Retina (tissue), 1 donor: ENCODE data around the gene CHL1.
A peak's percentile ranks its signal among the peaks of the same experiment; 100 is the strongest.

Source experiments
- DNase-seq: peaks from one replicate; pipeline ENCODE4 v3.0.0-alpha.2; 2016

Gene CHL1

DNA sequence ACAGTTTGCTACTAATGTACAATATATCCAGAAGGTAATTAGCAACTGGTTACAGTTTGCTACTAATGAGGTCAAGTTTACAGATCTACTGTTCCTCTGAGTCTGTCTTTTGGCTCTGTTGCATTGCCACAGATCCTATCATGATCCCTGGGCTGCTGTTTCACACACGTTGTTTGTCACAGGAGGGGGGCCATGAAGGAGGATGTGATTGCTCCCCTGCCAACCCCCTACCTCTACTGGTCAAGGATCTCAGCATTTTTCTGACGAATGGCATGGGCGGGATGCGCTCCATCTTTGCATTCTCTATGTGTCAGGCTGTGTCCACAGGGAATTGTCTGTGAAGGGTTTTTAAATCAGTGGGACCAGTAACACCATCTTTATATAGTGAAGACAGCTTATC, 91.9 kb downstream of the CHL1 start:
- no peak for DNase-seq

DNA sequence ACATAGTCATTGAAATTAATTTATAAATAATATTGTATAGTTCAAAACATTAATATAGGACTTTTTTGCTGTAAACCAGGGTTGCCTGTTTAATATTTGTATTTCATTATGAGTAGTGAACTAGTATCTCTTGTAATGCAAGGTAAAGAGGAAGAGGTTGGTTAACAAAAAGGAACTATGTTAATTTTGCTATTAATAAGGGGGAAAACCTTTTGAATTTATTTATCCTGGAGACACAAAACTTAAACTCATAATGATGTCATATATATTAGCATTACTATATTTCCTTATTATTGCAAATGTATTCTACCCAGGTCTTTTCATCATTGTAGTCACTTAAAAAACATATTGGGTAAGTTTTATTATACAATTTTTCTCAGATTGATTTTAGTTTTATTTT, 94.5 kb downstream of the CHL1 start:
- DNase-seq = no peak

DNA sequence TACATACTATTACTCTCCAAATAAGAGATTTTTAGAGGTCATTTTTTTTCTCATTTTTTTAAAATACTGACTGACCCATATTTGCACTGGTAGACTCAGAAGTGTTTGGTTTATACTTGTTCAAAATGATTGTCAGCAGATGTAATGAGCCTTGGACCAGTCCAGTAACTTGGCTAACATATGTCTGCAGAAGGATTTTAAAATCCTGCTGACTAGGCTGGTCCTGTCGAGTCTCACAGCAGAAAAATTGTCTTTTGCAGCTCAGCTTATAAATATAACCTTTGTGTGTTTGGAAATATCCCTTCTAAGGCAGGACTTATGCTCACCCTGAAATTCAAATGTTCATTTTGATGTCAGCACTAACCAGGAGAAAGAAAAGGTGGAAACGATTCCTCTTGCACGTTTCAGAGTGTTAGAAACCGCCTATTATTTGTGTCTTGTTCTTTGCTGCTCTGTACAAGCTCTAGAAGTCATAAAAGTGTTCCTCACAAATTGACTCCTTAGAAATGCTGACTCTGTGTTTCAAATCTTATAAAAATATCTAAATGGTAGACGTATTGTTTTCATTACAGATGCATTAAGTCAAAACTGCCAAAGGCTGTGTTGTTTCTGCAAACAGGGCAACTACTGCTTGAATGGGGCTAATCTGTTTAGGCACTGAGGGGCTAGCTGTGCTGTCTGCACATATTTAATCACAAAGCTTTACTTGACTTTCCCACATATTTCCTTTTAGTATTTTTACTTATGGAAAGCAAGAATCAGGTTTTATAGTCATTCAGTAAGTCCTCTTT, 95.3 kb downstream of the CHL1 start:
- no peak for DNase-seq

DNA sequence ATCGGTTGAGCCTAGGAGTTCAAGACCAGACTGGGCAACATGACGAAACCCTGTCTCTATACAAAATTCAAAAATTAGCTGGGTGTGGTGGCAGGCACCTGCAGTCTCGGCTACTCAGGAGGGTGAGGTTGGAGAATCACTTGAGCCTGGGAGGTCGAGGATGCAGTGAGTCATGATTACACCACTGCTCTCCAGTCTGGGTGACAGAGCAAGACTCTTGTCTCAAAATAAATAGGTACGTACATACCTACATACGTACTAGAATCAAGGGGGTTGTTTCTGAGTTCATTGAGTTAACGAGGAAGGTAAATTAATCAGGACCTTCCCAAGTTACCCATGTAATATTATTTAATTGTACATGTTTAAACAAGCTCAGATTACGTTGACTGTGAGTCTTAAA, 97.5 kb downstream of the CHL1 start:
- DNase-seq = no peak

- no peak for DNase-seq
Measured at GRCh38 chr3:294581-294980, 98.0 kb downstream of the CHL1 start.

- DNase-seq = no peak
Measured at GRCh38 chr3:295166-295565, 98.6 kb downstream of the CHL1 start.

DNA sequence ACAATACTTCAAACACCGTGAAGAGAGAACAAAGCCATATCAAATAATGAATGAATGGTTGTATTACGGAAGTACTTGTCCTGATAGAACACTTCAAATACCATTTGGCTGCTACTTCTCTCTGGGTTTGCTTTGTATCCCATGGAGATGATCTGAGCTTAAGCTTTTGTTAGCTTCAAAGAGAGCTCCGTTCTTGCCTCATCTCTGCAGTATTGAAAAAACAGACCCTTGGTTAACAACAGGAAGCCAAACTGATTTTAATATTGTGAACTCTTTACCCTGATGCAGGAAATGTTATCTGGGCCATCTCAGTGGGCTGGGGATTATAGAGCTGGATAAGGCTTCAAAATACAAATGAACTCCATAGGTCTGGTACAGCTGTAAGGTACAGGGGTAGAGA, 101.0 kb downstream of the CHL1 start:
- DNase-seq = no peak

DNA sequence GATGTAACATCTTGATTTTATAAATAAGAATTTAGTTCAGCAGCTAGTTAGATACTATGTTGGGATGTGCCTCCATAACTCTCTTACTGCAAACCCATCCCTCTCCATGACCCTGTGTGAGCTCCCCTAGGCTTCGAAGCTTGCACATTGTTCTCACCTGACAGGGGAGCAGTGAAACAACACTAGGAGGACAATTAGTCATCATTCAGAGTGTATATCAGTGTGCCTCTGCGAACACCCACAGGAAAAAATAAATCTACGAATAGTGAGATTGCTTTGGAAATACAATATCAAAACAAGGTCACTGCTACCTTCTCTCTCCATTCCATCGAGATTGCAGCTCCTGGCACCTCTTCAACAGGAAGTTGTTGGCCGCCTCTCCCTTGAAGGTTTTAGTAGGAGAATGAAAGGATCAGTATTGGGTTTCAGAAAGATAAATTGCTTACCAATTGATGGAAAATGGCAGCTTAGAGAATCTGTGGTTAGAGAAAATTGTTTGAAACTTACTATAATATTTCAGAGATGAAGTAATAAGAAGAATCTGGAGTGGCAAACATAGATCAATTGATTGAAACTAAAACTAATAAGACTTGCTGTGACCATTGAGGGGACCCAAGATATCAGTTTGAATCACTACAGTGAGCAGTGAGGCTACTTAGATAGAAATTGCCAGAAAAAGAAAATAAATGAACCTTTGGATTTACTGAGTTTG, 103.2 kb downstream of the CHL1 start:
- DNase-seq = no peak

DNA sequence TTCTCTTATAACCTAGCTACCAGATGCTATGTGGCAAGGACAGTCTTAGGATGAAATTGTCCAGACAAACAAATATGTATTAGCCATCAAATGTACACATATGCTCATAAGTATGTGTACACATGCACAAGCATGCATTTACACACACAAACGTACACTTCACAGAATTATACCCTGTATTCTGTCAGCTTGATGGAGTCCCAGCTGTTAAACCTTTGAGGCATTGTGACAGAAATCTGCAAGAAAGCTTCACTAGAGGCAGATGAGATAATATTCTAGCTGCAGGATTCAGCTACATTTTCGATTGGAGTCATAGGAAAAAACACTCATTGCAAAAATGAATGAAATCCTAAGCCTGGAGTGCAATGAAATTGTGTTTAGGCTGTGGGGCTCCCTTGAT, 110.6 kb downstream of the CHL1 start:
- DNase-seq = no peak

GRCh38 chr3:308597-309321, 112.2 kb downstream of the CHL1 start:
- peak; percentile 65 for DNase-seq

DNA sequence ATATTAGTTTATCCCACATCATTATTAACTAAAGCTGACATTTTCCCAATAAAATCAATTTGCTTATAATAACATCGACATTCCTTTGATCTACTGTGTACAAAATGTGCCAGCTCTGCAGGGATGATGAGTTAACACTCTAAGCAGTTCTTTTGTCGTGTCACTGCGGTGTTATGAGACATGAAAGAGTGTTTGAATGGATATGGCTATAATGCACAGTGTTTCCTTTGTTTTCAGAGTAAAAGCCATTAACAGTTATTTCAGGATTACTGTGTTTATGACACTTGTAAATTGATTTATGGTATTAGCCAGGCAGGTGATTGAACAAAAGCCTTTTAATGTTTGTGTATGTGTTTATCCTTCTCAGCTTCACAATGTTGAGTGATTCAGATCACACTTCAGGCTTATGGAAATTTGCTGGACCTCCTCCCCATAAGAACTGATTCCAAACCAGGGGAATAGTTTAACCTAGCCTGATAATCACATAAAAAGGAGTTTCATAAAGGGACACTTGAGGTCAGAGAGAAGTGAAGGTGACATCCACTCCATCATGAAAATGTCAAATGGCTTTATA, 115.7 kb downstream of the CHL1 start:
- DNase-seq = no peak

- no peak for DNase-seq
Measured at GRCh38 chr3:312911-313310, 116.3 kb downstream of the CHL1 start.

GRCh38 chr3:317012-317411, 120.4 kb downstream of the CHL1 start:
- no peak for DNase-seq

GRCh38 chr3:318903-319302, 122.3 kb downstream of the CHL1 start:
- DNase-seq = no peak

DNA sequence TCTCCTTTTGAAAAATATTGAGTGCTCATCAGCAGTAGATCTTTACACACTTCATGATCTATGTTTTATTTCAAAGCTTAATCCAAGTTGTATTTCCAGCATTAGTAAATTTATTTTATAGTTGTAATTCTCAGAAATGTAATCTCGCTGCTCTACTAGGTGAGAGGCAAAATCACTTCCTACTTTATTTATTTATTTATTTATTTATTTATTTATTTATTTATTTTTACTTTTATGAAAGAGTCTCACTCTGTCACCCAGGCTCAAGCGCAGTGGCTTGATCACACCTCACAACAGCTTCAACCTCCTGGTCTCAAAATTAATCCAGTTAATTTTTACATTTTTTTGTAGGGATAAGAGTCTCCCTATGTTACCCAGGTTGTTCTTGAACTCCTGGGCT, 127.9 kb downstream of the CHL1 start:
- DNase-seq = no peak

- DNase-seq = no peak
Measured at GRCh38 chr3:325495-325894, 128.9 kb downstream of the CHL1 start.

DNA sequence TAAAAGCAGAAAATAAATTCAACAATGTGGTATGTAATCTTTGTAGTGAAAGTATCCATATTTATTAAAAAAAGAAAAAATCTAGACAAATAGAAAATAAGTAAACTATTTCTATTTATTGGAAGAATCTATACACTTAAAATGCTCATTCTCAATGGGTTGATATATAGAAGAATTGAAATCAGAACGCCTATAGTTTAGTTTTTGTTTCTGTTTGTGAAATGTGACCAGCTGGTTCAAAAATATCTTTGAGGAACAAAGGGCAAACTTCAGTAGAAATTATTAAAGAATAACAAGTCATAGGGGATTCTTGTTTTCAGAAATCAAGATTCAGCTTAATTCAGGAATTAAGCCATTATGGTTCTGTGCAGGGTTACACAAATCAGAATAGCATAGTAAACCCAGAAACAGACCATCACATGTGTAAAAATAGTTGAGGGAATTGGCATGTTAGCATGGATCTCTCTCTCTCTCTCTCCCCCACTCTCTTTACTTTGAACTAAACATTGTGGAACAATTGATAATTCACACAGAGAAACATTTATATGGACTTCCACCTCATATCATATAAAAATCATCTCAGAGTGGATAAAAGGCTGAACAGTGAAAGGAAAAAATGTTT, 134.0 kb downstream of the CHL1 start:
- no peak for DNase-seq

DNA sequence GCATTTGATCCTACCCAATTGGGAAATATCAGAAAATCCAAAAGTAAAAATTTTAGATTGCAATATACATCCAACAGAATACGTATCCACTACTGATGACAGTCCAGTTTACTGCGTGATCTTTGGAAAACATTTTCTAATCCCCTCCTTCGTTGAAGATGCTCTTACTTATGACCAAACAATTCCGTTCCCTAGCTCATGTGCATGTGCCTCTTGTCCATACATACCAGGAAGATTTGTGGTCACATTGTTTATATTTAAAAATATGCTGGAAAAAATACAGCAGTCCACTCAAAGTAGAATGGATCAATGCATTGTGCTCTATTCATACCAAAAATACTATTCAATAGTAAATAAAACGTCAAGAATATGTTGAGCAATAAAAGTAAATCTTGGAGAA, 135.3 kb downstream of the CHL1 start:
- DNase-seq = no peak

GRCh38 chr3:332701-333100, 136.1 kb downstream of the CHL1 start:
- no peak for DNase-seq

DNA sequence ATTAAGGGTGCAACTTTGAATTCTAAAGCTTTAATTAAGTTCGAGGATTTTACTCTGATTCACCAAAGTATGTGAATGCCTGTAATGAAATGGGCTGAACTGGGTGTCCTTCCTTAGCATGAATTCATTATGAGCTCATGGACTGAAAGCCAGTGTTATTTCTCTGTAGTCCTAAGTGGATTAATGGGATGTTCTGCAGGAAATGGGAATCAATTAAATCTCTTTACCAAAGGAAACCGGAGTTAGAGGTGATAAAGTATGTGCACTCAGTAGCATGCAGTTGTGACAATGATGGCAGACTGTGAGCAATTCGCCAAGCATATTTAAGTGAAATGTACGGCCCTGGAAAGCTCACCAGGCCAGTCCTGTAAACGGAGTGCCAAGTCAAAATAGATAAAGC, 138.7 kb downstream of the CHL1 start:
- no peak for DNase-seq

DNA sequence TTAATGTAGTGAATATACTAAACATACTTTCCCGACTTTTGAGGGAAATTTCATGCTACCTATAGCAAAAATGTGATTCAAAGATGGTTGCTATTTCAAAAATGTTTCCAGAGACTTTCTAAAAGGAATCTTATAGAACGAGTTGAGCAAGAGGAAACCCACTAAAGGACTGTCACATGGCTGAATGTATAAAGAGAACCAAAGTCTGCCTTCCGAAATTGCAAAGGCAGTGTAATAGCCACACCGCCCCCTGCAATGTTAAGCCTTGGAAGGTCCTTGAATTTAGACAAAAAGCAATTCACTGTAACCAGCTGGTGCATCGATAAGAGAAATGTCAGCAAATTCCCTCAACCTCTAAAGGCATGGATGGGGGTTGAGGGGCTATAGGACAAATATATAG, 142.8 kb downstream of the CHL1 start:
- DNase-seq = no peak

GRCh38 chr3:341998-342397, 145.4 kb downstream of the CHL1 start:
- no peak for DNase-seq

GRCh38 chr3:346186-346585, 149.6 kb downstream of the CHL1 start:
- no peak for DNase-seq
